DMS153 treated with DMSO at 0.1 percent for 48 hours (cell line): ENCODE data around the gene VTI1A.
"Not testable (repeated sequence)": the region's sequence is repeated elsewhere in the genome, so short reads cannot be mapped to it uniquely, and the experiment has no call there.

Source experiments
- DNase-seq: peaks from one replicate; lab custom pipeline; 2025; ENCODE audit not compliant: unreplicated experiment; lab: John Stamatoyannopoulos, UW

The VTI1A gene

DNA sequence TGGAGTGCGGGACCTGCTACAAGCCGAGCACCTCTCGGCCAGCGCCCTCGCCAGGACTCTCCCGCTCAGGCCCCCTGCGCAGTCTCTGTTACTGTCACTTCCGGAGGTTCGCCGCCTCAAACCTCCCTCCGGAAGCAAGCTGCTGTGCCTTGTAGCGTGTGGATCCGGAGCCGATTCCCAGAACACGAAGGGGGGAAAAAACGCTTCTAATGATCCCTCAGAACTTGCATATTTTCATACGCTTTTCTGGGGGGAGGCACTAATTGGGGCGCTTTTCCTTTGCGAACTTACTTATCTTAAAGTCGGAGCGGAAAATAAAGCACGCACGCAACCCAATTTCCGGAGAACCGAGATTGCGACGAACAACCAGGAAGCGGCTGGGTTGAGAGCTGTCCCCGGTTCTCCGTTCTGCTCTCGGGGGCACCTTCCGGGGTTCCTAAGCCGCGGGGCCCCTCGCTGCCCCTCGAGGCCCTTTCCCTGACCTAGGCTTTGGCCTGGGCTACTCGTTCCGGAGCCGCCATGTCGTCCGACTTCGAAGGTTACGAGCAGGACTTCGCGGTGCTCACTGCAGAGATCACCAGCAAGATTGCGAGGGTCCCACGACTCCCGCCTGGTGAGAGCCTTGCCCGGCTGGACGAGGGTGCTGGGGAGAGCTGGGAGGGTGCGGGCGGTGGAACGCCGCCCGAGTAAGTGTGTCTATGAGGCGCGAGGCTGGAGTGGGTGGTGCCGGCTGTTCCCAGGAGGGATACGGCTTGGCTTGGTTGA, at the start of gene VTI1A, which contains the start of gene ZDHHC6:
Gene VTI1A, plus strand, starts transcription at position 361 of the 765 bp plus-strand sequence. Its CDS starts 159 bp downstream, at position 520.
Gene ZDHHC6, minus strand, starts transcription at position 60 of the 765 bp plus-strand sequence. CDS start 1,478 bp downstream, outside the sequence.
- DNase-seq: peak; percentile 88

DNA sequence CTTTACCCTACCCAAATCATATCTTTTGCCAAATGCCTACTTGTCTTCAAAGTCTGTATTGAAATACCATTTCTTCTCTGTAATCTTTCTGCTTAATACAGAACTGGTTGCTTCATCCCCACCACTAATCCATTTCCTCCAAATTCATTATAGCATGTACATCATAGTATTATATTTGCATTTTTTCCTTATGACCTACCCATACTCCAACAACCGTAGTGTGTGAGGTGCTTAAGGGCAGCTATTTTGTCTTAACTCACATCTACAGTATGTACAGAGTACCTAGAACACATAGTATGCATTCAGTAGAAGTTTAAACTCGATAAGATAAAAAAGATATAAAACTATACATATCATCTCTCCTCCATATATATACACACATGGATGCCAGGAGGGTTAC, 49.4 kb upstream of the VTI1A start:
- DNase-seq: no peak

DNA sequence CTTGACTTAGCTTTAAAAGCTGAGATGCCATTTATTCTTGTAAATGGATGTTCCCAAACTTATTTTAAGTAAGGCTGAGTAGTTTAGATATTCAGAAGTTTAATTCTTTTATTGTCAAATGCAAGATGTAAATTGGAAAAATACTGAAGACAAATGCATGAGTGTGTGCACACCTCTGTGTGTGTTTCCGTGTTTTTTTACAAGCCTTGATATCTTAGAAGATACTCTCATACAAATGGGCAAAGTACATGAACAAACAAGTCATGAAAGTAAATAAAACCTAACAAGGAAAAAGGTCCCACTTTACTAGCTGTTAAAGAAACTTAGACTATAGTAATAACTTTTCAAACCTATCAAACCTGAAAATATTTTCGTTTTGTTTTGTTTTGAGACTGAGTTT, 44.1 kb upstream of the VTI1A start:
- DNase-seq: no peak

DNA sequence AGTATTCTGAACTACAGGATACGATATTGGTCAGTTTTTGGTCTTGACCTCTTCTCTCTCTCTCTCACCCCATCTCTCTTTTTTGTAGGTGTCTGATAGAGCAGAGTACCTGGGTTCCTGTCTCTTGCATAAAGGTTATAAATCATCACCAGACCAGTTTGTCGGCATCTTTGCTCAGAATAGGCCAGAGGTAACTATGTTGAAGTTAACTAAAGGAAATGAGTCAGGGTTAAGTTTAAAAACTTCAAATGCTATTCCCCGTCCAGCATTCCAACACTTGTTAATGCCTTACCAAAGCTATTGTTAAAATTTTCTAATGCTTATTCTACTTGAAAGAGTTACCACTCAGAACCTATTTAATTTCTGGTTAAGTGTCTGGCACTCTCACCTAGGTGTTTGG, 42.4 kb upstream of the VTI1A start:
- no peak for DNase-seq

DNA sequence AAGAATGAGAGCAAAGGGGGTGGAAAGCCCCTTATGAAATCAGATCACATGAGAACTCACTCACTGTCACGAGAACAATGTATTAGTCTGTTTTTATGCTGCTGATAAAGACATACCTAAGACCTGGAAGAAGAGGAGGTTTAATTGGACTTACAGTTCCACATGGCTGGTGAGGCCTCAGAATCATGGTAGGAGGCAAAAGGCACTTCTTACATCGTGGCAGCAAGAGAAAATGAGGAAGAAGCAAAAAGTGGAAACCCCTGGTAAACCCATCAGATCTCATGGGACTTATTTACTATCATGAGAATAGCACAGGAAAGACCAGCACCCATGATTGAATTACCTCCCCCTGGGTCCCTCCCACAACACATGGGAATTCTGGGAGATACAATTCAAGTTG, 40.2 kb upstream of the VTI1A start:
- not testable (repeated sequence) for DNase-seq

DNA sequence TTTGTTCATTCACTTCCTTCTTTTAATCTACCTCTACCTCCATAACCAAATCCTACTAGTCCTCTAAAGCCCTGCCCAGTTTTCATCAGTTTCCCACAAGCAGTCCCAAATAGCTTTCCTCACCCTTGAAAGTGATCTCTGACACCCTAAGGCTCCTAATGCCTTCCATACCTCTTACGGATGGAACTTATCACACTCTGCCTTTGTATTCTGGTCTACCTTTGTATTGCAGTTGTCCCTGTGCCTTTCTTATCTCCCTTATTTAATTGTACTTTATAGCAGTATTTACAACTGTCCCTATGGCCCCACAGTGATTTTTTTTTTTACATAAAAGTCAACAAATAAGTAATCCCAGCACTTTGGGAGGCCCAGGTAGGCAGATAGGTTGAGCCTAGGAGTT, 39.3 kb upstream of the VTI1A start:
- DNase-seq: no peak

DNA sequence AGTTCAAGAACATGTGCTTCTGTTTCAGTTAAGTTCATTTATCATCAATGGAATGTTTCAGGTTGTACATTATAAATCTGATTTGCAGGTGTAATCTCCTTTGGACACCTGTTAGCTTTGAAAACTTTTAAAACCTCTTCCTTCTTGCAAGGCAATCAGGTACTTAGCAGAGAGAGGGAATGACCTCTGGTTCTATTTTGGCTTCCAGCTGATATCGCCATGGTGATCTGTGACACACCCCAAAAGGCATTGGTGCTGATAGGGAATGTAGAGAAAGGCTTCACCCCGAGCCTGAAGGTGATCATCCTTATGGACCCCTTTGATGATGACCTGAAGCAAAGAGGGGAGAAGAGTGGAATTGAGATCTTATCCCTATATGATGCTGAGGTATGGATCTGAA, 37.7 kb upstream of the VTI1A start:
- DNase-seq: no peak

DNA sequence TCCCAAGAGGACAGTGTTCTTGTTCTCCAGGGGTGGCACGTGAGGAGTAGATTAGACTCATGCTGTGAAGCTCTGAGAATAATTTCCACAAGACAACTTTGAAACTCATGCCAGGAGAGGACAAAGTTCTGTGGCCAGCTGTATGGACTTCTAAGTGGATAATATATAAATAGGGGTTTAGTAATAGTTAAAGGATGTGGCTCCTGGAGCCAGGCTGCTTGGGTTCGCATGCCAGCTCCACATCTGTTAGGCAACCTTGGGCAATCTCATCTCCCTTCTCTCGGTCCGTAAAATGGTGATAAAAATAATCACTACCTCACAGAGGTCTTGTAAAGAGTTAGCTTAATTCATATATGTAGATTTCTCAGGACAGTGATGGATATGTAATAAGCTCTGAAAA, 37.3 kb upstream of the VTI1A start:
- DNase-seq: no peak

DNA sequence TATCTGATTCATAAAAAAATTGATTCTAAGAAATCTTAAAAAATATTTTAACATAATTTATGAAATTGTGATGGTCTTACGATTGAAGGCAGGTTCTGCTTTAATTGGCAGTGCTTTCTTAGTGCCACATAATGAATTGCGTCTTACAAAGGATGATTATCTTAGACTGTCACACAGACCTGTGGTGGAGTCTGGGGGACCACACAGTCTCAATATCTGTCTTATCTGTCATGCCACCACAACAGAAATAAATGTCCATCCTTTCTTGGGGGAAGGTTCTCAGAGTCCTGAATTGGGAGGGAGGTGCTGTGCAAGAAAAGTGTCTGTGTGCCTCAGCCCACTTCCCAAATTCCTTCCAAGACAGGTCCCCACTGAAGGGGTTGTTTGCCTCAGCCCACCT, 34.3 kb upstream of the VTI1A start:
- no peak for DNase-seq

DNA sequence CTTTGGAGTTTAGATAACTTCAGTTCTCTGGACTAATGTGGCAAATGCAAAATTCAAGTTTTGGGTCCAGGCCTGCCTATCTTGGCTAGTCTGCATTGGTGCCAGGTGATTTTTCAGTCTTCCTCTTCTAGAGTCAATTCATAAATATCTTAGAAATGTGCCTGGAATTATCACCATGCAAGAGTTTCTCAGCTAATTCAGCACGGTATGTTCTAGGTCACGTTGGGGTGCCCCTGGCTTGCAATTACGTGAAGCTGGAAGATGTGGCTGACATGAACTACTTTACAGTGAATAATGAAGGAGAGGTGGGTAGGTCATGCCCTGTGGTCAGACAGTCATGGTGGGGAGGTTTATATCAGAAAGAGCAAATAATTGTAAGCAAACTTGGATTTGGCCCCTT, 25.3 kb upstream of the VTI1A start:
- no peak for DNase-seq

DNA sequence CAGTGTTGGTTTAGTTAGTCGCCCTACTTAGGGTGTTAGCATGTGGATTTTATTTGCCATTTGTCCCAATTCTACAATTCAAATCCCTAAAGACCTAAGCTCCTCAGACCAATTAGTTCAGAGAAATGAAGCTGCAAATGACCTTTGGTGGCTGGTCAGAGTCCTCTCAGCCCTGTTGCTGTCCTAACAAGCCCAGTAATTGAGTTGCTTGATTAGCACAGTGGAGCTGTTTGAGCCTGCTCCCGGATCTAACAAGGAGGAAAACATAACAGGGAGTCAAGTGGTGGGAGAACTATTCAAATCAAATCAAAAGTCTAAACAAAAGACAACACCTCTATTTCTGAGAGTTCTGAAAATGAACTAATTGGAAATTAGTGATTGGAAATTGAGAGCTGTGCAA, 22.4 kb upstream of the VTI1A start:
- DNase-seq: no peak

DNA sequence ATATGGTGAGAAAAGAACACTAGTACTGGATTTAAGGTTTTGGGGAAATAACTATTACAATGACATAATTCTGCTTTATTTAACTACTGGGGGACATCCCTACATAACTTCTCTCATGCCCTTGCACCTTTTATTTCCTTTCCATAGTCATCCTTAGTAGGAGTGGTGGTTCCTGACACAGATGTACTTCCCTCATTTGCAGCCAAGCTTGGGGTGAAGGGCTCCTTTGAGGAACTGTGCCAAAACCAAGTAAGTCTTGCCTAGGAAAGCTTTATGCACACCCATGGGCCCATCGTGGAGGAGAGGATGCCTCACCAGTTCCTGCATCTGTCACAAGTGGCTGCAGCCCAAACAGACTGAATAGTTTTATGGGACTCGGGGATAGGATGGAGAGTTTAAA, 20.9 kb upstream of the VTI1A start:
- no peak for DNase-seq

DNA sequence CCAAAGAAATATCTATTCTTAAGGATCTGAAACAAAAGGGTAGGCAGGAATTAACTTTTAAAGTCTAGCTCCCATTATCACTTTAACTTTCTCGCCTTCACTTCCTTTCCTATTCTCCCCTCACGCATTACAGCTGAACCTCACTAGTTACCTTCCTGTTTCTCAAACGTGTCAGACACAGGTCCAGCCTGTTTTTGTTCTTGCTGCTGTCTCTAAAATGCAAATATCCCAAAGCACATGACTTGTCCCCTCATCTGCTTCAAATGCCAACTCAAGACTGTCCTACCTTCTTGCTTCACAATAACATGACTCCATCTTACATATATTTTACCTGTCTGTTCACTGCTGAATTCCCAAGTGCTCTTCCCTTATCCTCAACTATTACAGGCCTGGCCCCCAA, 17.9 kb upstream of the VTI1A start:
- DNase-seq: no peak

DNA sequence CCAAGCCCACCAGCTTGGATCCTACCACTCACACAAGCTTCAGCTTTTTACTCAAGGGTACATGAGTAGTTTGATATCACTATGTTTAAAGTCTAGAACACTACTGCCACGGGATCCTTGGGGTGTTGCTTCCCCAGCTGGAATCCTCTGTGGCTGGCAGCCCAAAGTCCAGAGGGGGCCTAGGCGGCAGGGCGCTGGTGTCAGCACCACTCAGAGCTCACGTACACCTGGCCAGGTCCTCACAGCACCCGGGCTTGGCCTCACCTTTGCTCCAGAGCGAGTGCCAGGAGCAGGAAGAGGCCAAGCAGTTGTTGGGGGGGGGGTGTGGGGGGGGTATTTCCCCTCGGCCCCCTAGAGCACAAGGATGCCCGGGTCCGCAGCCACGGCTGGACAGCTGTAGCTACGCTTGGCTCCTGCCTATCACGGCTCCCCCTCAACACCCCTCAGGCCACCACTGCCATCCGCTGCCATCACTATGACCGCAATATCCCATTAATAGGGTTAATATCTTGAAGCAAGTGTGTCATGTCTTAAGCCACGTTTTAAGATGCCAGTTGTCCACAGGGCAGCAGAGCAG, 17.3 kb upstream of the VTI1A start:
- no peak for DNase-seq

DNA sequence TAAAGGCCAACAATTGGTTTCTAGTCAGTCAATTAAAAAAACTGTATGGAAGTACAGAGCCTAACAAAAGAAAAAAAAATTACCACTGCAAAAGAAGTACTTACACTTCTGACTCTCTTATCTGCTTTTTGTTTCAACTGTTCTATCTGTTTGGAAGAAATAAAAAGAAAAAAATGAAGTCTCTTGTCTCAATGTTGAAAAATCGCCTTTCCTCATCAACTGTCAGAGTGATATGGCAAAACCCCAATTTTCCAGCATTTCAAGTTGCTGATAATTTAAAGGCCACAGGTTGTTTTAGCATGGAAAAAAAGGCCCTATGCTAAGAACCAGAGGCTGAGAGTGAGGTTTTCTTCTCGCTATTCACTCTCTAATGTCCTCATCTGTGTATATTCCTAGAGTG, 13.9 kb upstream of the VTI1A start:
- no peak for DNase-seq

DNA sequence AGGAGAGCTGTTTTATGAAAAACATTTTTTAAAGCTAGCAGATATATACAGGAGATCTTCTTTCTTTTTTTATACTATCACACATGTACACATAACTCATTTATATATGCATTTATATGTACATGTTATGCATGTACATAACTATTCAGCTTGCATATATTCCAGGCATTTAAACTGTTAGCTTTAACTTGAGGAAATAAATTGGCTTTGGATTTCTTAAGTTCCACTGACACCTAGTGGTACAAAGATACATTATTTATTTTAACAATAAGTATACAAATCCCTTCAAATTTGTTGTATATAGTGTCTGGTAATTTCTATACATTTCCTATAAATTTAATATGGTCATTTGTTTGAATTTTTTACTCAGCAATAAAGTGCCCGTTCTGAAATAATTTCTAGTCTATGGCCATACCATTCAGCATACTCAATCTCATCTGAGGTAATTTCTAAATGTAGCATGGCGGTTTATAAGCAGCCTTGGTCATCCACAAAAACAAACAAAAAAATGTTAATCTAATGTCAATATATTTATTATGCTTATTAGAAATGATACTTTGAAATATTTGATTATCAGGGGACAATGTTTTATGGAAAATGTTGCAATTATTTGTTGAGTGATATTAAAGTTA, 11.9 kb upstream of the VTI1A start:
- DNase-seq: peak; percentile 11

DNA sequence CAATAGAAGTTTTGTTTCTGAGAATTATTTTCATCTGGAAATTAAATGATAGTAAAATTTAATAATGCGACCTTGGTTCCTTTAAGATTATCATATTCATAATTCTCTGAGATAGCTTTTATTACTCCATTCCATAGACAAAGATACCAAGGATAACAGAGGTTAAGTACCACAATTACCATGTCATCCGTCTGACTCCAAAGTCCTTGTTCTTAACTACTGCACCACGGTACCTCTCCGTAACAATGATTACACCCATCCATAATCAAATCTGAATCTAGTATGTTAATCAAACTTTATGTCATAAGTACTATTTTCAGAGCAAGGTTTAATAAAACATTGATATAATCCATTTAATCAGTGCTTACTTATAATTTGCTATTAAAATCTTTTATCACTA, 8.7 kb upstream of the VTI1A start:
- no peak for DNase-seq

DNA sequence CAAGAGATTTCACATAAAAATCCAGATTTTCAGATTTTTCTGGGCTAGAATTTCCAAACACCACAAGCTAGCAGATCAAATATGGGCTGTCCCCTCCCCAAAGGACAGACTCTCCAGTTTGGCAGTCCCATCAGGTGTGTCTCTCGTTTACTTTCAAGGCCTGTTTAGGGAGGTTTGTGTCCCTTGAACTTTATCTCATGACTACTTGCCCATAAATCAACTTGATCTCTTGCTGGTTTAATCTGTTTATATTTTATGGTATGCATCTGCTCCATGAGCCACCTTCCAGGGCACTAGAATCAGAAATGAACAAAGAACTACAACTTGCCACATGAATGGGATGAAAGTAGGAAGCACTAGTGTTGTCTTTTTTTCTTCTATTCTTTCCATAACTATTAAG, 5.5 kb upstream of the VTI1A start:
- no peak for DNase-seq

DNA sequence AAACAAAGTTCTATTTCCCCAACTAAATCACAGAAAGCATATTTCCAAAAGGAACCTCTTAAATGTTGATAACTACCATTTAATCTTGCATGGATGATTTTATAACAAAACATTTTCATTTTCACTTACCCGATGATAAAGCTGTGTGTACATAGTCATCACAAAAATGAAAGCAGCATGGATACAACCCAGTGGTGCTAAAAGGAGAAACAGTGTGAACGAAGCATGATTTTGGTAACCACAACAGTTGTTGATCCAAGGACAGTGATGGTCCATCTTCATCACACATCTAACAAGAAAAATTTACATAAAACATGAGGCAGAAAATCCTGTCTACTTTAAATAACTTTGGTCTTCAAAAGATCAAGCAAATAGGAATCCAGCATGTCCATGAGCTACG, 5.0 kb upstream of the VTI1A start:
- no peak for DNase-seq

DNA sequence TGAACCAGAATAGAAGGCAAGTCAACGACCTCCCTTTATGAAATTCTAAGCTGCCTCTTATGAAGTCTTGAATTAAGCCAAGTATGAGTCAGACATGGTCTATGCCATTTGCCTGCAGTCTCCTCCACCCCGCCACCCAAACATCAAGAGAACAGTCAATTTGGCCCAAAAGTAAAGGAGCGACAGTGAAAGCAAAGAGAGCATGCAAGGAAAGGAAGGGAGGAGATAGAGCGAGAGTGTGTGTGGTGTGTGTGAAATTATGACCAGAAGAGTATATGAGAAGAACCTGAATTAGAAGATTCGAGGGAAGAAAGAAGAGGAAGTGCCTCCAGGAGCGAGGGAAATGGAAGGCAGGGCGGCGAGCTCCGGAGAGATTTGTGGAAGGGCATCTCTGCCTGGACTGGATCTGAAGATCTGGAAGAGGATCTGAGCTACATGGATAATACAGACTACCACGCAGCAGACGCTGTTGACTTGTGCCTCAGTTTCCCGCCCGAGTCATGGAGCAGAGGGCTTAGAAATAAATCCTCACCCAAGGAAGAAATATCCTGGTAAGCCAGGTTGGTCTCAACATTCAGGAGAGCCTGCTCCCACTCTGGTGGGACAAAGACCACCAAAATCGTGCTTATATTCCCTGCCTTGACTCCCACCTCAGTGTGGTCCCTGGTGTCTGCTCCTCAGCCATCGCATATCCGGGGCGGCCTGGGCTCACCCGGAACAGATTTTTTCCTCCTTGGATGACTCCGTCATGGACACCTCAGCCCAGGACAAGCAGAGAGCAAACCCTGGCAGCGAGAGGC, 760 bp upstream of the VTI1A start:
- DNase-seq: no peak

DNA sequence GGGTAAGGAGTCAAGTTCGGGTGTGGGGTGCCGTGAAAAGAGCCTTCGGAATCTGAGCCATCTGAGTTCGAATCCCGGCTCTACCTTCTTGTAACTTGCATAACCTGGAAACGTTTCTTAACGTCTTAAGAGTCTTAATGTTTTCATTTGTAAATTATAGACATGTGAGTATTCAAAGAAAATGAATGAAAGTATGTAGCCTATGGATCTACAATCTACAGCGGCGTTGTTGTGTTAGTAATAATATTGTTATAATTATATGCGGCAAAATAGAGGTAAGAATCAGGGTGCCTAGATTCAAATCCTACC, 559 bp downstream of the VTI1A start:
- peak; percentile 2 for DNase-seq

DNA sequence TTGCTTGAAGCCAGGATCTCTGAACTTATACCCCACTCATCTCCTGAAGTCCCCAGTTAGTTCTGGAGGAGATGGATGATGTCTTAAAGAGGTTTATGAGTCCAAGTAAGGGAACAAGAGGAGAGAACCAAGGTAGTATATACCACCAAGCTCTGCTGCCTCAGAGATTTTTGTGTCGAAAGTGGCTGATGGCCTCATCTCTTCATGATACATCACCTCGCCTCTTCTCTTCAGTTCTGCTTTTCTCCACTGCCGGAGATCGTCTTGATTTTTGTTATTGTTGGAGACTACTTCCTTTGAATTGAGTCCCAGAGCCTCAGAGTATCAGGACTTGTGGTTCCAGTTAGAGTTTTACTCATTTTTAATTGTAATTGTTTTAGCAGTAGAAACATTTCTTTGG, 1.9 kb downstream of the VTI1A start:
- no peak for DNase-seq
